ACC112 (cell line): Measurements from ENCODE around the gene DVL2.

Source experiments
- H2AFZ ChIP-seq: fragments of 200-600 bp; sonication (generic); one replicate; pipeline ENCODE4 v1.6.0; 2017; ENCODE audit warnings: antibody characterized with exemption, low read length; ENCODE audit not compliant: unreplicated experiment
- H3K27ac ChIP-seq: fragments of 200-600 bp; sonication (generic); 2 replicates; pipeline ENCODE4 v1.5.1; 2014; ENCODE audit warnings: low read depth, mild to moderate bottlenecking, antibody characterized with exemption, low read length, moderate library complexity
- H3K27me3 ChIP-seq: fragments of 200-600 bp; sonication (generic); 2 replicates; pipeline ENCODE4 v1.6.1; 2014; ENCODE audit warnings: mild to moderate bottlenecking, antibody characterized with exemption, low read length, moderate library complexity, mixed read lengths; ENCODE audit not compliant: insufficient read depth
- H3K36me3 ChIP-seq: fragments of 200-600 bp; sonication (generic); 2 replicates; pipeline ENCODE4 v1.6.1; 2016; ENCODE audit warnings: mild to moderate bottlenecking, antibody characterized with exemption, low read length, moderate library complexity, mixed read lengths; ENCODE audit not compliant: insufficient read depth
- H3K4me1 ChIP-seq: fragments of 200-600 bp; sonication (generic); one replicate; pipeline ENCODE4 v1.6.1; 2016; ENCODE audit warnings: low read length, mixed read lengths; ENCODE audit not compliant: insufficient read depth, unreplicated experiment, control insufficient read depth
- H3K4me3 ChIP-seq: fragments of 200-600 bp; sonication (generic); 2 replicates; pipeline ENCODE4 v1.5.1; 2014; ENCODE audit warnings: mild to moderate bottlenecking, low read depth, low read length
- H3K79me2 ChIP-seq: fragments of 200-600 bp; sonication (generic); one replicate; pipeline ENCODE4 v1.6.0; 2016; ENCODE audit warnings: low read length; ENCODE audit not compliant: control insufficient read depth, unreplicated experiment, insufficient read depth

DVL2 gene

GRCh38 chr17:7242717-7243452 is 8.6 kb upstream of the DVL2 start:
- H3K27ac ChIP-seq = peak overlapping the region; percentile 96
- H3K4me1 ChIP-seq = peaks cover 21% of the 10 kb centered on the region
- H2AFZ ChIP-seq = peak overlapping the region; percentile 71
- no peaks in the 10 kb centered on the region for H3K27me3 ChIP-seq
- peaks cover 14% of the 10 kb centered on the region; the same call in 1 of the 2 replicates for H3K36me3 ChIP-seq
- peaks cover 46% of the 10 kb centered on the region for H3K79me2 ChIP-seq
- H3K4me3 ChIP-seq = peak overlapping the region; percentile 91

- H3K27me3 ChIP-seq = no peaks in the 10 kb centered on the region
- H3K4me1 ChIP-seq = peaks cover 25% of the 10 kb centered on the region
- peaks cover 45% of the 10 kb centered on the region for H3K79me2 ChIP-seq
- peak within 1 kb of the TSS; percentile 78 for H2AFZ ChIP-seq
- peaks cover 18% of the 10 kb centered on the region; the same call in 1 of the 2 replicates for H3K36me3 ChIP-seq
- peak within 1 kb of the TSS; percentile 91 for H3K4me3 ChIP-seq
- peak within 1 kb of the TSS; percentile 96 for H3K27ac ChIP-seq
Measured at GRCh38 chr17:7241783-7242716, 7.7 kb upstream of the DVL2 start, which contains the start of gene GABARAP. Gene GABARAP (minus strand): TSS chr17:7242449. CDS start chr17:7242330, 119 bp downstream.

DNA sequence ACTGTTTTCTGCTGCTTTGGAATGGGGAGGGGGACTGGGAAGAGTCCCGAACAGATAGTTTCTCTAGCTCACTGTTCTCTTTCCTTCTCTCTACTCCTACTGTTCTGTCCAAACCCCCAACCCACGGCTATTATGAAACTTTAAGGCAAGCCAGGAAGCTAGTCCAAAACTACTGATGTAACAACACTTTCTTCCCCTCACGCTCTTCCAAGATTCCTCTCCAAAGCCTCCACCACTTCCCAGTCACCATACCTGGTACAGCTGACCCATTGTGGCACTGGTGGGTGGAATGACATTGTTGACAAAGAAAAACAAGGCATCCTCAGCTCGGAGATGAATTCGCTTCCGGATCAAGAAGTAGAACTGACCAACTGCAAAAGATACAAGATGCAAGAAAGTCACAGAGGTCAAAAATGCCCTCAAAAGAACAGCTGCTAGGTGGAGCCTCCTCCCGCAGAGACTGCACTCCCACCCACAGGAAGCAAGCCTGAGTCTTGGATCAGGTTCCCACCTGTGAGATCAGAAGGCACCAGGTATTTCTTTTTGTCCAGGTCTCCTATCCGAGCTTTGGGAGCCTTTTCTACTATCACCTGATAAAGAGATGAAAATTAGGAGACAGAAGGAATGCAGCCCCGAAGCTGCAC is 6.9 kb upstream of the DVL2 start:
- Histone ChIP-seq H3K4me3 (peak overlapping the region; percentile 91), H3K36me3 (peaks cover 18% of the 10 kb centered on the region; the same call in 1 of the 2 replicates), H3K27me3 (no peaks in the 10 kb centered on the region), H3K27ac (peak overlapping the region; percentile 96), H3K4me1 (peaks cover 27% of the 10 kb centered on the region), H3K79me2 (peaks cover 48% of the 10 kb centered on the region), H2AFZ (no peak overlapping the region)

DNA sequence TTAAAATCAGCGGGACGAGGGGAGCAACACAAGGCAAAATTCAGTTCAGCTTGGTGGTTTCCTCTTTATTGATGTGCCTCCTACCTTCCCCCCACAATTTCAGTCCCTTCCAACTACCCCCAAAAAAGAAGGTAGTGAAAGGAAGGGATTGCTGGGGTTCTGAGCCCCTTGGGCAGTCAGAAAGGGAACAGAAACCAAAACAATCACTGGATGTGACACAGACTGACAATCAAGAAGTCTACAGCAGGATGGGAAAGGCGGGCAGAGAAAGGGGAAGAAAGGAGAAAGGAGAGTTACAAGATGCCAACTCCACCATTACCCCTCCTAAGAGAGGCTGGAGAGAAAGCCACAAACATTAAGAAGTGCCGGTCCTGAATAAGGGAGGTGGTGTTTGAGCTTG is 6.1 kb upstream of the DVL2 start:
- peaks cover 55% of the 10 kb centered on the region for H3K79me2 ChIP-seq
- H2AFZ ChIP-seq = no peak overlapping the region
- H3K36me3 ChIP-seq = peaks cover 20% of the 10 kb centered on the region; the same call in 1 of the 2 replicates
- H3K27me3 ChIP-seq = no peaks in the 10 kb centered on the region
- peaks cover 35% of the 10 kb centered on the region for H3K4me1 ChIP-seq
- H3K27ac ChIP-seq = peak overlapping the region; percentile 96; the same call in 1 of the 2 replicates
- H3K4me3 ChIP-seq = peak overlapping the region; percentile 91

- Histone ChIP-seq H3K36me3 (peaks cover 24% of the 10 kb centered on the region; the same call in 1 of the 2 replicates), H3K4me3 (peak within 1 kb of the TSS; percentile 97), H3K27me3 (no peaks in the 10 kb centered on the region), H3K4me1 (peaks cover 44% of the 10 kb centered on the region), H2AFZ (peak within 1 kb of the TSS; percentile 8), H3K27ac (peak within 1 kb of the TSS; percentile 96), H3K79me2 (peaks cover 61% of the 10 kb centered on the region)
Measured at GRCh38 chr17:7239091-7240027, 5.0 kb upstream of the DVL2 start, which contains the start of gene PHF23. Gene PHF23 (minus strand): TSS chr17:7239457. CDS start chr17:7239279, 178 bp downstream.

GRCh38 chr17:7238420-7239090 is 4.2 kb upstream of the DVL2 start:
- no peak overlapping the region for H2AFZ ChIP-seq

GRCh38 chr17:7237761-7238419 is 3.6 kb upstream of the DVL2 start:
- peaks cover 22% of the 10 kb centered on the region; the same call in 1 of the 2 replicates for H3K36me3 ChIP-seq

More at GRCh38 chr17:7238420-7239090, 4.2 kb upstream of the DVL2 start:
- Histone ChIP-seq H3K27me3 (no peaks in the 10 kb centered on the region), H3K27ac (peak overlapping the region; percentile 77), H3K79me2 (peaks cover 66% of the 10 kb centered on the region), H3K36me3 (peaks cover 22% of the 10 kb centered on the region; the same call in 1 of the 2 replicates), H3K4me3 (peak overlapping the region; percentile 97), H3K4me1 (peaks cover 42% of the 10 kb centered on the region)

GRCh38 chr17:7237266-7237760 is 3.0 kb upstream of the DVL2 start:
- Histone ChIP-seq H3K27ac (peak overlapping the region; percentile 77), H3K27me3 (no peaks in the 10 kb centered on the region), H3K36me3 (peaks cover 22% of the 10 kb centered on the region; the same call in 1 of the 2 replicates), H3K4me3 (peak overlapping the region; percentile 97), H3K79me2 (peaks cover 78% of the 10 kb centered on the region), H3K4me1 (peaks cover 43% of the 10 kb centered on the region), H2AFZ (no peak overlapping the region)

More at GRCh38 chr17:7237761-7238419, 3.6 kb upstream of the DVL2 start:
- H3K79me2 ChIP-seq = peaks cover 72% of the 10 kb centered on the region
- H3K4me3 ChIP-seq = peak overlapping the region; percentile 97
- H3K27ac ChIP-seq = peak overlapping the region; percentile 77
- no peaks in the 10 kb centered on the region for H3K27me3 ChIP-seq
- no peak overlapping the region for H2AFZ ChIP-seq
- peaks cover 39% of the 10 kb centered on the region for H3K4me1 ChIP-seq
